Fibroblast of lung (primary cell): ENCODE results near the gene BAZ2A.
"Not testable (repeated sequence)": the region's sequence is repeated elsewhere in the genome, so short reads cannot be mapped to it uniquely, and the experiment has no call there.

ENCODE experiments used
- CTCF ChIP-seq, 2 donors: IDR thresholded peaks in 1 of 2; conservative IDR thresholded peaks in 1 of 2; 1 replicate in 1 of 2; 2 replicates in 1 of 2; pipeline ENCODE4 v1.5.1; 2011 to 2012; ENCODE audit warnings: low read length in 2 of 2, control low read depth in 1 of 2, inconsistent platforms in 1 of 2, low read depth in 1 of 2, mild to moderate bottlenecking in 1 of 2
- EZH2 ChIP-seq: IDR thresholded peaks from 2 replicates; pipeline ENCODE4 v1.5.1; 2012; ENCODE audit warnings: low read length, control low read depth, mild to moderate bottlenecking; ENCODE audit errors: missing control alignments

GRCh38 chr12:56648023-56648422, 17.9 kb upstream of the BAZ2A start:
- TF ChIP-seq CTCF (conservative IDR thresholded peaks at IDR 0.05 in 1 of 2, IDR thresholded peaks at IDR 0.05 in 1 of 2; ENCODE audit: low read depth in 1 of 2, low read length in 2 of 2); EZH2: not testable (repeated sequence)
